HepG2 (cell line): ENCODE data around the gene CRYBB2. TPM values are rescaled to one million over a fixed set of nuclear protein-coding genes. Genes with fewer than 3 reads are reported as not detected.

ENCODE experiments used
- ATAC-seq: fragments of 200-7000 bp; cut with Tn5 transposase; 3 replicates; pipeline ENCODE4 v1.9.1; 2020; ENCODE audit warnings: mild to moderate bottlenecking, moderate library complexity
- BruUV-seq: library from RNA; stranded (reverse); fragments of 400-500 nt; replicated peaks from 2 replicates; lab custom pipeline; 2021; lab: Mats Ljungman, UMichigan
- CTCF ChIA-PET: fragments of 300-600 bp; formaldehyde crosslinking; extraction: SDS; loops from one replicate; lab custom pipeline; 2021; ENCODE audit warnings: low total read pairs, inconsistent platforms, low intra/inter-chr PET ratio; lab: Yijun Ruan, JAX
- POLR2A ChIA-PET: fragments of 350-600 bp; sonication (Branson Sonifier 250); formaldehyde crosslinking; loops from one replicate; lab custom pipeline; 2020; ENCODE audit warnings: antibody characterized with exemption, inconsistent platforms; lab: Yijun Ruan, JAX
- DNase-seq: peaks from one replicate; pipeline ENCODE4 v3.0.0-alpha.2; 2015; ENCODE audit warnings: low spot score
- FAIRE-seq: peaks from 3 replicates; lab custom pipeline; 2011; peaks lifted over from hg19 to GRCh38; lab: Jason Lieb, UNC
- H2AFZ ChIP-seq: one replicate; pipeline ENCODE4 v1.6.1; 2011; ENCODE audit warnings: low read length, inconsistent platforms
- H3K27ac ChIP-seq: fragments of 300-600 bp; 3 replicates; pipeline ENCODE4 v1.8.0; 2011; ENCODE audit warnings: mixed run types, mild to moderate bottlenecking, mixed read lengths, low read length, inconsistent platforms; ENCODE audit not compliant: insufficient read depth; ENCODE audit errors: extremely low read length
- H3K27me3 ChIP-seq, 2 experiments: fragments of 200-600 bp in 1 of 2; 2 replicates in 1 of 2; 3 replicates in 1 of 2; pipeline versions ENCODE4 v1.6.0 to v1.8.0; 2011; ENCODE audit warnings: low read length in 2 of 2, mild to moderate bottlenecking in 2 of 2, moderate library complexity in 2 of 2, inconsistent platforms in 1 of 2; ENCODE audit not compliant: insufficient read depth in 2 of 2, control insufficient read depth in 1 of 2
- H3K36me3 ChIP-seq, 2 experiments: fragments of 200-600 bp in 1 of 2; replicated peaks in 1 of 2; 2 replicates in 1 of 2; 3 replicates in 1 of 2; pipeline versions ENCODE4 v1.5.1 to v1.8.0; 2011; ENCODE audit warnings: low read length in 2 of 2, inconsistent platforms in 1 of 2; ENCODE audit not compliant: insufficient read depth in 2 of 2, control insufficient read depth in 1 of 2
- H3K4me1 ChIP-seq: 2 replicates; pipeline ENCODE4 v1.5.1; 2012; ENCODE audit warnings: low read length, inconsistent platforms; ENCODE audit not compliant: insufficient read depth
- H3K4me2 ChIP-seq: 2 replicates; pipeline ENCODE4 v1.6.0; 2011; ENCODE audit warnings: low read depth, low read length, inconsistent platforms
- H3K4me3 ChIP-seq, 3 experiments: fragments of 200-600 bp in 1 of 3; sonication (generic), shearing (Covaris generic) in 1 of 3; replicated peaks in 1 of 3; 2 replicates each; pipeline ENCODE4 v1.5.1; 2011 to 2016; ENCODE audit warnings: low read length in 3 of 3, inconsistent platforms in 2 of 3, low read depth in 2 of 3, mild to moderate bottlenecking in 2 of 3, control low read depth in 1 of 3, mixed read lengths in 1 of 3; ENCODE audit not compliant: insufficient read depth in 1 of 3
- H3K79me2 ChIP-seq: one replicate; pipeline ENCODE4 v1.6.1; 2011; ENCODE audit warnings: low read length, inconsistent platforms; ENCODE audit not compliant: insufficient read depth
- H3K9ac ChIP-seq: 2 replicates; pipeline ENCODE4 v1.6.0; 2011; ENCODE audit warnings: mild to moderate bottlenecking, low read depth, low read length, inconsistent platforms; ENCODE audit not compliant: insufficient read depth
- H3K9me3 ChIP-seq: 2 replicates; pipeline ENCODE4 v1.5.1; 2012; ENCODE audit warnings: mild to moderate bottlenecking, low read length
- H4K20me1 ChIP-seq: 2 replicates; pipeline ENCODE4 v1.6.0; 2011; ENCODE audit warnings: inconsistent platforms, mild to moderate bottlenecking, low read length, moderate library complexity; ENCODE audit not compliant: insufficient read depth
- ATF1 ChIP-seq: IDR thresholded peaks from 2 replicates; pipeline ENCODE4 v1.6.1; 2016; ENCODE audit warnings: mild to moderate bottlenecking, control low read depth
- GABPA ChIP-seq, 2 experiments: IDR thresholded peaks; 2 replicates each; pipeline ENCODE4 v1.6.1; 2011 to 2016; ENCODE audit warnings: low read depth in 2 of 2, low read length in 1 of 2, missing biosample characterization in 1 of 2, missing genetic modification characterization in 1 of 2
- MYC ChIP-seq: sonication (generic); formaldehyde crosslinking; IDR thresholded peaks from 2 replicates; pipeline ENCODE4 v1.9.0; 2021; ENCODE audit warnings: missing genetic modification reagents, borderline replicate concordance
- XBP1 ChIP-seq: sonication (generic); formaldehyde crosslinking; IDR thresholded peaks from 2 replicates; pipeline ENCODE4 v1.5.0; 2020; ENCODE audit warnings: missing genetic modification reagents
- WGBS: methylation state at CpG from one replicate; pipeline ENCODE4 v1.1.6; 2017; ENCODE audit warnings: low lambda C conversion rate; 5-methylcytosine and 5-hydroxymethylcytosine counted together
- in situ Hi-C: cut with HindIII; loops from 2 replicates; pipeline ENCODE4 v1.10.0; 2017; ENCODE audit warnings: low pct_unique_long_range_greater_than_20kb; ENCODE audit not compliant: extremely low pct_ligation_motif_present
- intact Hi-C: fragments of 100-400 bp; cut with micrococcal nuclease; formaldehyde crosslinking; loops from one replicate; pipeline ENCODE4 v1.10.0; 2022; ENCODE audit not compliant: unreplicated experiment
- polyA plus RNA-seq, 8 experiments: library from polyadenylated mRNA; depleted of rRNA in 3 of 8; stranded (reverse) in 7 of 8; unstranded in 1 of 8; fragments of >200 nt; fragmentation: Illumina TruSeq in 4 of 8; extraction: Trizol in 4 of 8; gene quantifications; 2 replicates each; pipeline versions ENCODE4 v1.2.1 to v1.2.3, GENCODE V29; 2011 to 2016; ENCODE audit warnings: low read depth in 4 of 8, missing spikeins in 1 of 8, mixed read lengths in 1 of 8; ENCODE audit not compliant: insufficient read depth in 1 of 8
- total RNA-seq, 5 experiments: library from RNA; depleted of rRNA; stranded (reverse); fragments of >200 nt; fragmentation: Illumina TruSeq; extraction: Trizol; gene quantifications; 2 replicates each; pipeline ENCODE4 v1.2.3, GENCODE V29; 2016; ENCODE audit warnings: low read depth in 1 of 5
- TF ChIP-seq, protein P1 (sequence below), 2 experiments: sonication (generic) in 1 of 2; formaldehyde crosslinking in 1 of 2; IDR thresholded peaks; 2 replicates each; pipeline versions ENCODE4 v1.6.1 to v1.9.0; 2014 to 2022; ENCODE audit warnings: antibody characterized with exemption in 1 of 2, borderline replicate concordance in 1 of 2, inconsistent platforms in 1 of 2, low read depth in 1 of 2, missing genetic modification reagents in 1 of 2
- TF ChIP-seq, protein P2 (sequence below): IDR thresholded peaks from 2 replicates; pipeline ENCODE4 v1.6.1; 2016; ENCODE audit warnings: low read depth, control low read depth
- TF ChIP-seq, protein P3 (sequence below): sonication (generic); formaldehyde crosslinking; IDR thresholded peaks from 2 replicates; pipeline ENCODE4 v1.8.0; 2022; ENCODE audit warnings: mild to moderate bottlenecking, missing genetic modification reagents; ENCODE audit not compliant: insufficient replicate concordance
- TF ChIP-seq, protein P4 (sequence below): sonication (generic); formaldehyde crosslinking; IDR thresholded peaks from 2 replicates; pipeline ENCODE4 v1.4.0; 2020; ENCODE audit warnings: missing genetic modification reagents

The CRYBB2 gene
- total and polyA plus RNA-seq, 2 of the 13 experiments (the other 11 are each of a cell fraction or from before 2014, with no cell fraction given) = 0.11 to 0.18 TPM

DNA sequence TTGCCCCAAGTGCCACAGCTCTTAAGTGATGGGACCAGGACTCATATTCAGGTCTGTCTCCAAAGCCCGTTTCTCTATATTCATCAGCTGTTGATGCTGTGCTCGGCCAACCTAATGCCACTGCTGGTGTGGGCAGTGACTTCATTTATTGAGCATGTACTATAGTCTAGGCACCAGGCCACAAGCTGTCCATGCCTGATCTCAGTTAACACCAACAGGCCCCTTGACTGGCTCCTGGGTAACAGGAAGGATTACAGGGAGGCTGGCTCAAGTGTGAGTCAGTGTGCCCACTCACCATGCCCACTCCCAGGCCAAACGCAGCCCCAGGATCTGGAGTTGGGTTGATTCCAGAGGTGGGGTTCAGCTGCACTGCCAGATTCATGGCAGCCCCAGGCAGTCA, 8.6 kb upstream of the CRYBB2 start (continued):
- TF ChIP-seq, protein P1, sequence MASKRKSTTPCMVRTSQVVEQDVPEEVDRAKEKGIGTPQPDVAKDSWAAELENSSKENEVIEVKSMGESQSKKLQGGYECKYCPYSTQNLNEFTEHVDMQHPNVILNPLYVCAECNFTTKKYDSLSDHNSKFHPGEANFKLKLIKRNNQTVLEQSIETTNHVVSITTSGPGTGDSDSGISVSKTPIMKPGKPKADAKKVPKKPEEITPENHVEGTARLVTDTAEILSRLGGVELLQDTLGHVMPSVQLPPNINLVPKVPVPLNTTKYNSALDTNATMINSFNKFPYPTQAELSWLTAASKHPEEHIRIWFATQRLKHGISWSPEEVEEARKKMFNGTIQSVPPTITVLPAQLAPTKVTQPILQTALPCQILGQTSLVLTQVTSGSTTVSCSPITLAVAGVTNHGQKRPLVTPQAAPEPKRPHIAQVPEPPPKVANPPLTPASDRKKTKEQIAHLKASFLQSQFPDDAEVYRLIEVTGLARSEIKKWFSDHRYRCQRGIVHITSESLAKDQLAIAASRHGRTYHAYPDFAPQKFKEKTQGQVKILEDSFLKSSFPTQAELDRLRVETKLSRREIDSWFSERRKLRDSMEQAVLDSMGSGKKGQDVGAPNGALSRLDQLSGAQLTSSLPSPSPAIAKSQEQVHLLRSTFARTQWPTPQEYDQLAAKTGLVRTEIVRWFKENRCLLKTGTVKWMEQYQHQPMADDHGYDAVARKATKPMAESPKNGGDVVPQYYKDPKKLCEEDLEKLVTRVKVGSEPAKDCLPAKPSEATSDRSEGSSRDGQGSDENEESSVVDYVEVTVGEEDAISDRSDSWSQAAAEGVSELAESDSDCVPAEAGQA (IDR thresholded peaks at IDR 0.05; ENCODE audit: low read depth) = no peak
- TF ChIP-seq, protein P1 (CRISPR knock-in tag; IDR thresholded peaks at IDR 0.05; ENCODE audit: borderline replicate concordance) = no peak
- TF ChIP-seq ATF1 (no peak), XBP1 (CRISPR knock-in tag) (no peak), MYC (CRISPR knock-in tag) (no peak)

DNA sequence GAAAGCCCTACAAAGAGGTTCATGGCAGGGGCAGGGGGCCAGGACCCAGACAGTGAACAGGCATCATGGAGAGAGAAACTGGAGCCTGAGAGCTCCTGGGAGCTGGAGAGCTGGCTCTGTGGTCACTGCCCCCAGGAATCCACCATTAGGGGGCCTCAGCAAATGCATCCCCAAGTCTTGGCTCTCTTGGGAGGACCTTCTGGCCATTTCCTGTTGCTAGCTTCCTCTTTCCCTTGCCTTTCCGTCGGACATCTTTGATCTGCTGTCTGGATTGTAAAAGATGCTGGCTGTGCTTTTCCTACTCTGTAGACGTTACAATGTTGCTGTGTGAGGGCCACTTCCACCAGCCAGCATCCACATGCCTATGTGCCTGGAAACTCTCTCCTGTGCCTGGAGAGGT, 7.1 kb upstream of the CRYBB2 start:
- DNase-seq = no peak
- no peaks in the 10 kb centered on the region for H4K20me1 ChIP-seq
- H2AFZ ChIP-seq = peak overlapping the region; percentile 27
- no peaks in the 10 kb centered on the region for H3K79me2 ChIP-seq
- no peaks in the 10 kb centered on the region for H3K9me3 ChIP-seq
- H3K27me3 ChIP-seq = no peaks in the 10 kb centered on the region
- H3K27ac ChIP-seq = no peak overlapping the region
- ChIA-PET CTCF (no interaction called here), POLR2A (no interaction called here)
- FAIRE-seq = no peak
- H3K4me1 ChIP-seq = peaks cover 22% of the 10 kb centered on the region
- no peaks in the 10 kb centered on the region for H3K36me3 ChIP-seq
- intact Hi-C loops (no loop called here), in situ Hi-C loops (no loop called here)
- H3K9ac ChIP-seq = no peak overlapping the region
- WGBS = 10% methylated on average over 3 of the region's 3 CpGs
- H3K4me2 ChIP-seq = peak overlapping the region; percentile 47
- no peak overlapping the region; a peak in 1 of 6 replicates for H3K4me3 ChIP-seq
- ATAC-seq = peak; percentile 21; the same call in 1 of the 3 replicates
- no TSS peak for BruUV-seq
- TF ChIP-seq, protein P2, sequence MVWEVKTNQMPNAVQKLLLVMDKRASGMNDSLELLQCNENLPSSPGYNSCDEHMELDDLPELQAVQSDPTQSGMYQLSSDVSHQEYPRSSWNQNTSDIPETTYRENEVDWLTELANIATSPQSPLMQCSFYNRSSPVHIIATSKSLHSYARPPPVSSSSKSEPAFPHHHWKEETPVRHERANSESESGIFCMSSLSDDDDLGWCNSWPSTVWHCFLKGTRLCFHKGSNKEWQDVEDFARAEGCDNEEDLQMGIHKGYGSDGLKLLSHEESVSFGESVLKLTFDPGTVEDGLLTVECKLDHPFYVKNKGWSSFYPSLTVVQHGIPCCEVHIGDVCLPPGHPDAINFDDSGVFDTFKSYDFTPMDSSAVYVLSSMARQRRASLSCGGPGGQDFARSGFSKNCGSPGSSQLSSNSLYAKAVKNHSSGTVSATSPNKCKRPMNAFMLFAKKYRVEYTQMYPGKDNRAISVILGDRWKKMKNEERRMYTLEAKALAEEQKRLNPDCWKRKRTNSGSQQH (CRISPR knock-in tag) = no peak
- TF ChIP-seq, protein P3, sequence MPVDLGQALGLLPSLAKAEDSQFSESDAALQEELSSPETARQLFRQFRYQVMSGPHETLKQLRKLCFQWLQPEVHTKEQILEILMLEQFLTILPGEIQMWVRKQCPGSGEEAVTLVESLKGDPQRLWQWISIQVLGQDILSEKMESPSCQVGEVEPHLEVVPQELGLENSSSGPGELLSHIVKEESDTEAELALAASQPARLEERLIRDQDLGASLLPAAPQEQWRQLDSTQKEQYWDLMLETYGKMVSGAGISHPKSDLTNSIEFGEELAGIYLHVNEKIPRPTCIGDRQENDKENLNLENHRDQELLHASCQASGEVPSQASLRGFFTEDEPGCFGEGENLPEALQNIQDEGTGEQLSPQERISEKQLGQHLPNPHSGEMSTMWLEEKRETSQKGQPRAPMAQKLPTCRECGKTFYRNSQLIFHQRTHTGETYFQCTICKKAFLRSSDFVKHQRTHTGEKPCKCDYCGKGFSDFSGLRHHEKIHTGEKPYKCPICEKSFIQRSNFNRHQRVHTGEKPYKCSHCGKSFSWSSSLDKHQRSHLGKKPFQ (CRISPR knock-in tag) = no peak
- peak; percentile 36; the same call in 1 of the 2 replicates for TF ChIP-seq GABPA (IDR thresholded peaks at IDR 0.05; ENCODE audit: low read depth, low read length)
- TF ChIP-seq GABPA (CRISPR knock-in tag; IDR thresholded peaks at IDR 0.05; ENCODE audit: low read depth) = peak; percentile 77
- TF ChIP-seq, protein P4, sequence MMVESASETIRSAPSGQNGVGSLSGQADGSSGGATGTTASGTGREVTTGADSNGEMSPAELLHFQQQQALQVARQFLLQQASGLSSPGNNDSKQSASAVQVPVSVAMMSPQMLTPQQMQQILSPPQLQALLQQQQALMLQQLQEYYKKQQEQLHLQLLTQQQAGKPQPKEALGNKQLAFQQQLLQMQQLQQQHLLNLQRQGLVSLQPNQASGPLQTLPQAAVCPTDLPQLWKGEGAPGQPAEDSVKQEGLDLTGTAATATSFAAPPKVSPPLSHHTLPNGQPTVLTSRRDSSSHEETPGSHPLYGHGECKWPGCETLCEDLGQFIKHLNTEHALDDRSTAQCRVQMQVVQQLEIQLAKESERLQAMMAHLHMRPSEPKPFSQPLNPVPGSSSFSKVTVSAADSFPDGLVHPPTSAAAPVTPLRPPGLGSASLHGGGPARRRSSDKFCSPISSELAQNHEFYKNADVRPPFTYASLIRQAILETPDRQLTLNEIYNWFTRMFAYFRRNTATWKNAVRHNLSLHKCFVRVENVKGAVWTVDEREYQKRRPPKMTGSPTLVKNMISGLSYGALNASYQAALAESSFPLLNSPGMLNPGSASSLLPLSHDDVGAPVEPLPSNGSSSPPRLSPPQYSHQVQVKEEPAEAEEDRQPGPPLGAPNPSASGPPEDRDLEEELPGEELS = no peak
